DMS 273 (cell line): Measurements from ENCODE around the gene PKDCC.

ENCODE experiments used
- DNase-seq: peaks from one replicate; lab custom pipeline; 2025; ENCODE audit not compliant: unreplicated experiment; lab: John Stamatoyannopoulos, UW

The PKDCC gene

DNA sequence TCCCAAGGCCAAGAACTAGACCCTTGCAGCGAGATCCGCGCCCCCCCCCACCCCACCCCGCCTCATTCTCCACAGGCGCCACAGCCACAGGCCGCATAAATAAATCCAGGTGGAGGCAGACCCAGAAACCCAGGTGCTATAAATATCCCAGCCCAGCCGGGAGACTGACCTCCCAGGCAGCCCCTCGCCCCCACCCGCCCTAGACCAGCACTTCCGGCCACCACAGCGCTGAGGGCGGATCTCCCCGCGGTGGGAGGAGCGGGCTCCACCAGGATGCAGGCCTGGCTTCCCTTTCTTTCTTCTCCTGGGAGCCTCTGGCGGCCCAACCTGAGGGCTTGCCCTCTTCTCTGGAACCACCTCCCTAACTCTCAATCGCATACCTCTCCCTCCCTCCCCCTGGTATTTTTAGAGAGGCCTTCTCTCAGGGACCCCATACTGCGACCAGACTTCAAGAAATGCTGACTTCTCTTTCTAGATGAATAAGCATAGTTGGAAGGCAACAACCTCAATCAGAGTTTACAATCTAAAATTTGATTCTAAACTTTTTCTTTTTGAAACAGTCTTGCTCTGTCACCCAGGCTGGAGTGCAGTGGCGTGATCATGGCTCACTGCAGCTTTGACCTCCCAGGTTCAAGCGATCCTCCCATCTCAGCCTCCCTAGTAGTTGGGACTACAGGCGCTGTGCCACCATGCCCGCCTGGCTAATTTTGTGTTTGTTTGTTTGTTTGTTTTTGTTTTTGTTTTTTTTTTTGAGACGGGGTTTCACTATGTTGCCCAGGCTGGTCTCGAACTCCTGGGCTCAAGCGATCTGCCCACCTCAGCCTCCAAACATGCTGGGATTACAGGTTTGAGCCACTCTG is 55.0 kb downstream of the PKDCC start:
- DNase-seq: no peak

- no peak for DNase-seq
Measured at GRCh38 chr2:42103829-42104228, 56.0 kb downstream of the PKDCC start.

DNA sequence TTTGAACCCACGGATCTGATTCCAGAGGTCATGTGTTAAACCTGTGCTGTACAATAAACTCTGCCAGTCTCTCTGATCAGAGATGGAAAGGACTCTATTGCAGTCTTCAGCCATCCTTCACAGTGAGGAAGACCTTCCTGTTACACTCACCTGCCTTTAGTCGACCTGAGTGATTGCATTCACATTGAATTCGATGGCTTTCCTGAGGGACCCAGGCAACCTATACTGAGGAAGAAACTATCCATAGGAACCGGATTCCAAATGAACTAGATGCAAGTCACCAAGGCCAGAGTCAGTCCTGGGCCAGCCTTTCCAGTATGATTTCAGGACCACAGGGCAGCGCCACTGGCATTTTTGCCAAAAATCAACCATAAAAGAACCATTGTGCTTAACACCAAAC is 56.8 kb downstream of the PKDCC start:
- DNase-seq: no peak

GRCh38 chr2:42105330-42106256 is 57.8 kb downstream of the PKDCC start:
- peak; percentile 24 for DNase-seq

DNA sequence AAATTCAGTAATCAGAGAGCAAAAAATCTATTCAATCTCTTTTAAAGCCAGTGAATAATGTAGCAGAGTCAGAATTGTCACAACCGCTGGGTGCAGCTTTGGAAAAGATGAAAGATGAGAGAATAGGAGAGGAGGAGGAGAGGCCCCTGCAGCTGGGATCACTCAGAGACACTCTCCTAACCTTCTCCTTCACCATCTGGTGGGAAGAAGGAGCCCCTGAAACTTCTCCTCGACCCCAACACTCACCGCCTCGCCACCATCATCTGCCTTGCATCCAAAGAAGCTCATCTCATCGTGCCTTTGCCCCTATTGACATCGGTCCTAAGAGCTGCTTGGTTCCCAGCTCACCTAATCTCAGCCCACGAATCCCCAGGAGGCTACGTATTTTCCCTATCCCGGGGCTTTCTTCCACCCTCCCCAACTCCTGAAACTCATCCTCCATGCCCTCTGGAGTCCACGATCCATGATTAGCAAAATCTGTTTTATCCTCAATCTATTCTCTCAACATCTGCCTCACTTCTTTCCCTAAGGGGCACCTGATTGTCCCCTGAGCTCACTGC is 58.5 kb downstream of the PKDCC start:
- no peak for DNase-seq

DNA sequence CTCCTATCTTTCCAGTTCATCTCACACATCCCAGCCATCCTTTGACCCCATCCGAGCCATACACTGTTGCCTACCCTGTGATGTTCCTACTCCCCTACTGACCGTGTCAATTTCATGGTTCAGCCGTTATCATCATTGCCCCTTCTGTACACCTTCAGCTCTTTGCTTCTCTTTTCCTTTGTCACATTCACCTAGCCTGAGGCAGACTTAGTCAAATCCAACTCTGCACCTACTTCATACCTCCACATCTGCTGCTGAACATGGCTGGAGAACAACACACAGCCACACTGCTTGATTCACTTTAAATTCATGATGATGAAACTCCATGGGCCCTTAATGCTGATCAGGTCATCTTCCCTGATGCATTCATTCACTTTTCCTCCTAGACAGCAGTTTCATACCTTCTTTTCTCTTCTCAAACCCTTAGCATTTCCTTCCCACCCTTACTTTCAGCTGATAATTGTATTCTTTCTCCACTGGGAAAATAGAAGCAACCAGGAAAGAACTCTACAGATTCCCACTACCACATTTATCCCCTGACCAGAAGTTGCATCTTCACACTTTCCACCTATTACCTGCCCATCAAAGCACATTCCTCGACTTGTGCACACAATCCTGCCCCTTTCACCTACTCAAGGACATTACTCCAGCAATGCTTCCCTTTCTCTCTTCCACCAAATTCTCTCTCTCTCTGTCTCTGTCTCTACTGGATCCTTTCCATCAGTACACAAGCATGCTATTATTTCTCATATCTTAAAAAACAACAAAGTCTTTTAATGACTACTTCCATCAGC is 59.6 kb downstream of the PKDCC start:
- no peak for DNase-seq
